Measurements from ENCODE around the gene APOA1.

The APOA1 gene

DNA sequence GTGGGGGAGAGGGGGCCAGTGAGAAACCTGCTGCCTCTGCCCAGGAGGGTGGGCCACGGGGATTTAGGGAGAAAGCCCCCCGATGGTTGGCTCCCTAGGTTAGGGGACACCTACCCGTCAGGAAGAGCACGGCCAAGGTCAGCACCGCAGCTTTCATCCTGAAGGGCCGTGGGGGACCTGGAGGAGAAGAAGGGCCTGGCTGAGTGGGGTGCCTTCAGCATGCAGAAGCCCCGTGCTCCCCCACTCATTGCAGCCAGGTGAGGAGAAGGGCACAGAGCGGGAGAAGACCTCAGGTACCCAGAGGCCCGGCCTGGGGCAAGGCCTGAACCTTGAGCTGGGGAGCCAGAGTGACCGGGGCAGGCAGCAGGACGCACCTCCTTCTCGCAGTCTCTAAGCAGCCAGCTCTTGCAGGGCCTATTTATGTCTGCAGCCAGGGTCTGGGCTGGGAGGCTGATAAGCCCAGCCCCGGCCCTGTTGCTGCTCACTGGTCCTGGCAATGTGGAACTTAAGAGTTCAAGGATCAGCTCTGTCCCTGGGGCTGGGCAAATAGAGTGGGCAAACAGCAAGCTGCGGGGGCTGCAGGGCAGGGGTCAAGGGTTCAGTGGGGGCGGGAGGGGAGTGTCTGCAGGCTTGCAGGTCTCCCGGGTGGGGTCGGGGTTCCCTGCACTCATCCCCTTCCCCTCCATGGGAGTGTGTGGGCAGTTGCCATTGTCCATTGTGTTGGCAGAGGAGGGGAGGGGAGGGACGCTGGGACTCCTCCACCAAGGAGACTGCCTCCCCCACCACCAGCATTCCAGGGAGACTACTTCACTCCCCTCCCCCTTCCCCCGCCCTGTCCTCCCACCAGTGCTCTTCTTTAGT lies at the start of gene APOA1:
Gene APOA1, minus strand, starts transcription at position 392 of the 861 bp plus-strand sequence. Its CDS starts 235 bp downstream, at position 157.
- no peak for DNase-seq

DNA sequence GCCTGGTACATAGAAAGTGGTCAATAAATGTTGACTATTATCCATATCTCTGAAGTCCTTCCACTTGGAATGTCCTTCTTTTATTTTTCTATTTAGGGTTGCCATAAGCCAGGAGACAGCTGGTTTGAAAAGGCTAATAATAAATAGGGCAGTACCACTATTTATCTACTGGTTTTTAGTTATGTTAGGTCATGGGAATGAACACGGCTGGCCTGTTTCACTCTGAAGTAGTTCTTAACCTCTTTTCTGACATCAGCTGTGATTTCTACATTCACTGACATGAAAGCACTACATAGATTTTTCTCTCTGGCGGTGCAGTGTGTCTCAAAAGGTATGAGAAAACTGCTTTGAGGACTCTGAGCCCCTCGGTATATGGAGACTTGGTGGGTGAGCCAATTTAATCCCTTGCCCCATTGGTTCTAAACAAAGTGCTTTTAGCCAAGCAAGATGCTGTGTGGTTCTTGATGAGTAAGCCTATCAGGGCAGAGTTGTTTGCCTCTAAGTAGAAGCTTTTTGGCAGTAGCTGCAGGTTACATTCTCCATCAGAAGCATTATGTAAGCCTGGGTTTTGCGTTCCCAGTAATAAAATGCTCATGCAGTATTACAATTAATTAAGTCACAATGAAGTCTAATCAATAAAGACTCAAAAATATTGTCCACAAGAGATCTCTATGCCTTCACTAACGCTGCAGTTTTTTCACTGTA lies 48.7 kb upstream of the APOA1 start:
- no peak for DNase-seq

DNA sequence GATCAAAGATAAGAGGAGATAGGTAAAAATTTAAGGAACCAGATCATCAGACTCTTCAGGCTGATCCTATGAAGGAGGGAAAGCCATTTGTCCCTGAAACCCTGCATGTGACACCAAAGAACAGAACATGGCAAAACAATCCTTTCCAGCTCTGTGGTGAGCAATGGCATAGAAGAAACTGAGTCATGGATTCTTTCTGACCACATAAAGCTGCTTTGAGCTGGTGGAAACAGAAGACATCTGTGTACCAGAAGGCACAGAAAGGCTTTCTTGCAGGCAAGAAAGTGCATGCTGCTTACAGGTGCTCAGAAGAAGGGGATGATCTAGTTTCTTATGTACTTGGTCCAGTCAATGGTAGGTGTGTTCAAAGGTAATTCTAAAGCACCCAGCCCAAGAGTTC lies 45.0 kb upstream of the APOA1 start:
- no peak for DNase-seq

DNA sequence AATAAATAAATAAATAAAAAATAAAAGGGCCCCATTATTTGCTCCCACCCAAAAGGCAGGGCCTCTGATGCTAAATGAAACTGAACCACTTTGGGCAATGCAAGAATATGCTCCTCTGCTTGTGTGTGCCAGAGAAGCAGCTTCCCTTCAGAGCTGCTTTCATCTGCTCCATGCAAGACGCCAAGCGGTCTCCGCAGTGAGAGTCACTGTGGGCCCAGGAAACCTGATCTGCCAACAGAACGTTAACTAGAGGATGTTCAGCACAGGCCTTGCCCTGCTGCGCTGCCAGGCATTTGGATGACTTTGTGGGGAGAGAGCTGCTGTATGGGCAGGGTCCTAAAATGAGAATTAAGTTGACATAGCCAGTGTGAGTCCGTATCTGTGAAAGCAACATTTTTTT lies 43.7 kb upstream of the APOA1 start:
- DNase-seq, result no peak

DNA sequence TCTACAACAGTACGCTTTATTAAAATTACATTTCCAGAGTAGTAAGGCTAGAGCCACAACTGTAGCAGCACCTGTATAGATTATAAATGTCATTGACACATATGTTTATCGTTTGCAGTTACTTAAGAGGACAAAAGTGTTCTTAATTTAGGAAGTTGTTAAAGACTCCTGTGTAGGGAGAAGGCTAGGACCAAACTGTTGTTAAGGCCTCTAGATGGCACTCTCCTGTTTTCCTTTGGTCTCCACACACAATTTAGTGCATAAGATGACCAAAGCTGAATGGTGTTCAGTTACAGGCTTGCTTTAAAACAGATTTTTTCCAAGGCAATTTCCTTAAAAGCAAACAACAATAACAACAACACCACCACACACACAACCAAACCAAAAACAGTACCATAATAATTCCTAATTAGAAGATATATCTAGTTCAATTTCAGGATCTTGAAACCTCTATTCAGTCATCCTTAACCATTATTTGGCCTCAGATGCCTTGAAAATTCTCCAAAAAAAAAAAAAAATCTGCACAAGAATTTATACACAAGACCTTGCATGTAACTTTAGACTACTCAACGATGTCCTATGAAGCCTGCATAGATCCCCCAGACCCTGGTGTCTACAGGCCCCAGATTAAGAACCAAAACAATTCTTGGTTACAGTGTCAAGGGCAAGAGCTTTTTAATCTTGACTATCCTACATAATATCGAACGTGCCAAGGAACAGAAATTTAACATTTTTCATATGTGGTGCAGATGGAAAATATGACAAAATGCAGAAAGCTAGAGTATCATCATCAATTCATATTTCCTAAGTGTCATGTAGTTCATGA lies 42.6 kb upstream of the APOA1 start:
- no peak for DNase-seq

DNA sequence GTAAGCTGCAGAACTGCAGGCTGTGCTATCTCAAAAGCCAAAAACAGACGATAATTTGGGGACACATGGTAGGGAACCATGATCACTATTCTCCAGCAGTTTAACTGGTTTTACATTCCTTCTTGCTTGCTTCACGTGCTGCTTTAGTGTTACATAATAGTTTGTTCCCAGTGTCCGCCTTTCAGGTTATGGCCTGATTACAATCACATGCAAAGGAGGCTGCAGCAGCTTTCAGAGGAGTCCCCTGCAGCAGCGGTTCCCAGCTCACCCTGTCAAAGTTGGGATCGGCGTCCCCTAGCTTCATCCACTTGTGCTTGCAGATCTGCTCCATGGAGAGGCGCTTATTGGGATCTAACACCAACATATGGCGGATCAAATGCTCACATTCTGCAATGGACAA lies 39.2 kb upstream of the APOA1 start:
- DNase-seq, result no peak

DNA sequence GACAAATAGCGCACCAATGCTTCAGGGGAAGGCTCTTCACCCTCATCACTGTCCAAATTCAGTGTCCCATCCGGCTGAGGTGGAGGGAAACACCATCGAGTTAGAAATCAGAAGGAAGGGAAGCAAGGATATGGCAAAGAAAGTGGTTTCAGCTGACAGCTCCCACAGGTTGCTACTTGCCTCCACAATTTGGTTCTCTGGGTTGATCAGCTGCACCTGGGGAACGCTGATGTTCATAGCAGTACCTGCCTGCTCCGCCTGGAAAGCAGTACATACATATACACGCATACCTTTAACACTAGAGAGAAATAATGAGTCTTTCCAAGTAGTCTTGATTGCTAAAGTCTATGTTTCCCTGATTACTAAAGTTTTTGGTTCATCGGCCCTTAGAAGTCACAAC lies 37.8 kb upstream of the APOA1 start:
- no peak for DNase-seq

DNA sequence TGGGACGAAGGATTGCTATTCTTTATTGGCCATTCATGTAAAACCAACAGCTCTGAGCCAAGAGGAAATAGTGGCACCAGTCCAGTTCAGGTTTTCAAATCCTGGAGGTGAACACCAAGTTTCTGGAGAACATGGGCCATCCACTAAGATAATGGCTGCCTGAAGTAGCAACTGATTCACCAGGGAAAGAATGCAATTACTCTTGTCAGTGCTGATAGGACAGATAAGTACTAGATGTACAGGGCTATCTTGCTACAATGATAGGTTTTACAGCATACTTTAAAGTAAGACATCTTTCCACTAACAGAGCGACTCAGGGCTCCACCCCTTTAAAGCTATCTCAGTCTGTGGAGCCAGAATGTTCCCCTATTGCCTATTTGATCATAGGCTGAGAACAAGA lies 36.8 kb upstream of the APOA1 start:
- DNase-seq, result no peak

DNA sequence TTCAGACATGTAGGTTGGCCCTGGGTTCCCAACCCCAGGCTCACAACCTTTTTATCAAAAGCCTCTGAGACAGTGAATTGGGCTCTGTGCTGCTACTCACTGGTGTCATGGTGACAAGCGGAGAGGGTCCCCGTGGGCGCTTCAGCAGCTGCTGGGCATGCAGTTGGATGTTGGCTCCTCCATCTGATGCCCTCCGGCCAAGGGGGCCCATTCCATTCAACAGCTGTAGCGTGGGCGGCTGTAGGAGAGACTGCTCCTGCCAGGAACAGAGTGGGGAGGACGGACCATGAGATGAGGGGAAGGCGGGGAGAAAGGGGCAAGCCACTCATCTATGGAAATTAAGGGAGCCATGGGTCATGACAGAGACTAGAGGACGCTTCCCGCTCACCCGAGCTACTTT lies 36.0 kb upstream of the APOA1 start:
- DNase-seq, result no peak

DNA sequence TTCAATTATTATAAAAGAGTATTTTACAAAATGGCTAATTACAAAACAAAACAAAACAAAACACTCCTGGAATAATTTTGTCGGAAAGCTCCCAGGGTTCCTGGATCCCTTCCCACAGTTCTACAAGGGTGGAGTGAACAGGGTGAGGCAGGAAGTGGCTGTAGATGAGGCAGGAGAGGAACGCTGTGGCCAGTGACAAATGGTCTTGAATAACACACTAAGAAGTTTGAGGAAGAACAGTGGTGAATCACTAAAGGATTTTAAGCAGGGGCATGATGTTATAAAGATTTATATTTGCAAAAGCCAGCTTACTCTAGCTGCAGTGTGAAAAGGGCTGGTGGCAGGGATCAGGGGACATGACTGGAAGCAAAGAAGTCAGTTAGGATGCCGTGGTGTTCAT lies 33.8 kb upstream of the APOA1 start:
- no peak for DNase-seq

DNA sequence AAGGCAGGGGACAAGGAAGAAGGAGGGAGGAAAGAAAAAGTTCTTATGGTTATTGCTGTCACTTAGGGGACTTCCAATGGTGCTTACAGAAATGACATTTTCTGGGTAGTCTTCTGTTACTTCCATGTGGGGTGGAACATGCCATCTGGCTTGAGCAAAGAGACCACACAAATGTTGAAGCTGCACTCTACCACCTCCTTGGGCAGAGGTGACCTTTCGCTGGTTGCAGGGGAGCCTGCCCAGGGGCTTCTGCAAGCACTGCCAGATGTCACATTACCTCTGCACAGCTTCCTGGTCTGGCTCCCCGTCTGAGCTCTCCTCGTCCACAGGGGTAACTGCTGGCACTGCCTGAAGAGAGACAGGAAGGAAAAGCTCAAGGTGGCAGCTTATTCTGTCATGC lies 32.6 kb upstream of the APOA1 start:
- DNase-seq, result no peak

DNA sequence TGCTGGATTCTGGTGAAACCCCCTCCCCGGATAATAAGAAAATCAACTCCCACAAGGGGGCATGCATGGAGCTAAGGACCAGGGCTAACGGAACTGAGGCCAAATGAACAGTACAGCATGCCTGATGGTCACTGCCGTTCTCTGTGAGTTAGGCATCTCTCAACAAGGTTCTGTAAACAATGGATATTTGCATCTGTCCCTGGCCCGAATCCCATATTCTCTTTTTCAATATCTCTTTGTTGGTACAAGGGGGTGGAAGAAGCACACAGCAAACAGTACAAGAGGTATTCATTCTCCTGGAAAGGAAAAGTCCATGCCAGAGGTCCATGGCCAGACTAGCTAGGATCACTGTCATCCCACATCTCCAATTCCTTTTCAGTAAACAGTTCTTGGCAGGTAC lies 32.2 kb upstream of the APOA1 start:
- no peak for DNase-seq

DNA sequence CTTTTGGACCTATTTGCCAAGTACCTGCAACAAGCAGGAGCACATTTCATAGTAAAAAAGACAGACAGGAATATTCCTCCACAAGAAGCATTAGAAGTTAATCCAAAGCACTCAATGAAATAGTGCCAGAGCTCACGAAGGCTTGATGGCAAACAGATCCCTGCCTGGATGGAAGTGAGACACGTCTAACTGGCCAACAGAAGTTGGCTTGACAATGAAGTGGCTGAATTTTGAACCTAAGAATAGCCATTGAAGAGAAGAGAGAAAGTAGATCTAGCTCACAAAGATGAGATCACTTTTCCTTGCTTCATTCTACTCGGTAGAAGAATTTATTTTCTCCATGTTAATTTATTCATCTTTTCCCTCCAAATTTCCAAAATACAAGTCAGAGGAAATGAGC lies 30.6 kb upstream of the APOA1 start:
- no peak for DNase-seq

DNA sequence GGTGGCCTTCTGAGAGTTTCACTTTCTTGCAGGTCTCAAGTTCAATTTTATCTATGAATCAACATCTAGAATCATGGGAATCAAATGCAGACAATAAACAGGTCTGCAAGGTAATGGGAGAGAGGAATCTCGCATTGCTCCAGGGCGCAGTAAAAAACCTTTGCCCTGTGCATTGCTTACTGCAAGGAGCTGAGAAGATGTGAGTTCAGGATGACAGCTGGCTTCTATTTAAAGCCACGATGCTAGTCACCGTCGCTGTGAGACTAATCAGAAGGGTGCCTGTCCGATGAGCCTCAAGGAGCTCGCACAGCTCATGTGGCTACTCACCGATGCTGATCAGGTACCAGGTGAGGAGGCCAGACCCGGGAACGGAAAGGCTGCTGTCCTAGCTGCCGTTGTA lies 30.2 kb upstream of the APOA1 start:
- no peak for DNase-seq

DNA sequence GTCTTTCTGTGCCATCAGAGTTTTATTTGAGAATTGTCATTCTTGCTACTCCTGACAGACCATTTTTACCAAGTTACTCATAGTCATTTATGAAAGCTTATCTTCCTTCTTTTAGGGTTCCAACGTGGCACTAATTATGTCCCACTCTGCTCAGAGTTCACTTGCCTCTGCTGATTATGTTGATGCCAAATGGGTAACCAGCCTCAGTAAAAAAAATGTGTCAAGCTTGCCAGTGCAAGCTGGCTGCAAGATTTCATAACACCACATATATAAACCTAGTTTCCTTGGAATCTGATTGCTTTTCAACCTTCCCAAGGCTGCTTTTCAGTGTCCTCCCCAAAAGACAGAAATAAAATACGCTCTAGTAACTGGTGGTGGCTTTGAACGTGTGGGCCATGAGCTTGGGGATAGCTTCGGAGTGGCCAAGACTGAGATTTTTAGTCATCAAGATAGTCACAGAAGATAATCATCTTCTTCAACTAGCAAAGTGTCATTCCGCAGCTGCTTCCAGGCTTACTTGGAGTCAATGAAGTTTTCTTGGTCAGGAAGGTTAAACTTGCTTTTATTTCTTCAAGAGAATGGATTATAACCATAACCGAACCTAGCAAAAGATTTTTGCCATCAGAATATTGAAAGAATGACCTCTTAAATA lies 29.5 kb upstream of the APOA1 start:
- no peak for DNase-seq

DNA sequence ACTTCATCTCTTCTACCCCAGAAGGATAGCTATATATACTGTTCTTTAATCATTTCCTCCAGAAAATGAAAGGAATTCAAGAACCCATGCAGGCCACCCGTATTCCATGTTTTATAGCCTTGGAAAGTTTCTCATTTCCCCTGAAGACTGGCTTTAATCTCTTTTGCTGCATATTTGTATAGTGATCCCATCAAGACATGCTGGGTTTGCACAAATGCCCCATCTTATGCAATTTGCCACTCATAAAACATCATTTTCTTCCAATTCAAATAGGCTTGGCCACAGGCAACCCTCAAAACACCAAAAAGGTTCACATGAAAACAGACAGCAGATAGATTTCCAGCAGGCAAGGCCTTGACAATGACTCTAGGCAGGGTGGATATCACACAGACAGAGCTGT lies 28.3 kb upstream of the APOA1 start:
- no peak for DNase-seq

DNA sequence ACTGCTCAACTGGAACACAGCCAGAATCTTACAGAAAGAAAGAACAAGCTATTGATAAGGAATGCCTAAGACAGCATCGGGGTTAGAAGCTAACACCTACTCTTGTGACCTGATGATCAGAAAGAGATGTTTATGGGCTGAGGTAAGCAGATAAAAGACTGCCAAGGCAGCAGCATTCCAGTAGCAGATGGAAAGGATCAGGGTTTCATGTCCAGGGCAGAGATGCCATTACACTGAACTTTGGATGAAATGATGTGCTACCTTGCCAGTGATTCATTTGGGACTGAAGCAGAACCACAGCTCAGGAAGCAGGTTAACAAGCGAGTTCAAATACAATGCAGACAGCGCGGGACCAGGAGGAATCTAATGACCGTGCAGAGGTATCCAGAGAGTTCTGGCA lies 27.1 kb upstream of the APOA1 start:
- DNase-seq, result no peak

DNA sequence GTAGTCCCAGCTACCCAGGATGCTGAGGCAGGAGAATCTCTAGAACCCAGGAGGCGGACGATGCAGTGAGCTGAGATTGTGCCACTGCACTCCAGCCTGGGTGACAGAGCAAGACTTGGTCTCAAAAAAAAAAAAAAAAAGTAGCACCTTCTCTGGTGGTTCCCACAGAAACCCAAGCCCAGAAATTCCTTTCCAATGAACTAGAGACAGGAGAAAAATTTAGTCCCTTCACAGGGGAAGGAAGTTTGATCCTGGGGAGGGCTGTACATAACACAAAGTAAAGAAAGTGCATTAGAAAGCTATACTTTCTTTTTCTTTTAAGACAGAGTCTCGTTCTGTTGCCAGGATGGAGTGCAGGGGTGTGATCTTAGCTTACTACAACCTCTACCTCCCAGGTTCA lies 25.5 kb upstream of the APOA1 start:
- no peak for DNase-seq

DNA sequence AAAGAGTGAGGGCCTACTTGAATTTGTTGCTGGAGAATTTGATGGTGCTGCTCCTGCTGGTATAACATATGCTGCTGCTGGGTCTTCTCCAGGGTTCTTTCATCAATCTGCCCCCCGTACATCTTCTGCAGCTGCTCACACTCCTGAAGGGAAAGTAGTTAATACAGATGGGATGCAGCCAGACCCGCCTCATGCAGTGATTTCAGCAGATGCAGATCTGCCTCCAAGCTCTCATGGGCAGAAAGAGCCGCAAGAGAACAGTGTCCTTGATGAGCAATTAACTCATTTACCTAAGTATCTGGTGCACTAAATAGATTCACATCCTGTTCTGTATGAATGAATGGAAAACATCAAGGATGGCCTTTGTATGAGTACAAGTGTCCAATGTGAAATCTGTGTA lies 24.8 kb upstream of the APOA1 start:
- no peak for DNase-seq

DNA sequence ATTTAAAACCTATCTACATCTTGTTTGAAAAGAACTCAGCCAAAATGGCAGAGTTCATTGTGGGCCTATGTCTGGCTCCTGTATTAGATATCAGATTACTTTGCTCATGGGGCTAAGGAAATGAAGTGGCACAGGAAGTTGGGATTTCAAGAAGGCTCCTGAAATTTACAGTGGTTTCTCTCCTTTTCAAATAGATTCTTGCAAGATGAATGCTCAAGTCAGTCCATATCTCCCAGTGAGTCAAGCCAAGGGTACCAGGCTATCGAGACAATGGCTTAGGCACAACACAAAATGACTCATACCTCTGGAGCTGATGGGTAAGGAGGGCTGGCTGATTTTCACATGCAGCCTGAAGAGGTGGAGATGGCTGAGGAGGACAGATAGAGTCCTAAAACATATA lies 24.1 kb upstream of the APOA1 start:
- DNase-seq, result no peak

DNA sequence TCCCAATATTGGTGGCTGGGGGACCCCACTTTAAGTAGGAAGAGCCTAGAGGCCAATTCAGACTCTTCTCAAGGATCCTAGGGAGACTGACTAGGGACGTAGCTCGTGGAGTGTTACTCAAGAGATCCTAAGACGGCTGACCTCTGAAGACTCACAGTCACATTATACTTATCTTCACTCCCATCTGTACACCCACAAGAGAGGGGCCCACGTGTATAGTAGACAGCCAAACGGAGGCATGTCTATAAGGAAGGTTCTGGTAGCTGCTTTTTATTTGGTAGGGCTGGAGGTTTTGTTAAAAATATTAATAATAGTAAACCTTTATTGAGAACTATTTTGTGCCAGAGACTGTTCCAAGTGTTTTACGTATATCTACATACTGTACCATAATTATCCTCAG lies 22.9 kb upstream of the APOA1 start:
- DNase-seq, result no peak

DNA sequence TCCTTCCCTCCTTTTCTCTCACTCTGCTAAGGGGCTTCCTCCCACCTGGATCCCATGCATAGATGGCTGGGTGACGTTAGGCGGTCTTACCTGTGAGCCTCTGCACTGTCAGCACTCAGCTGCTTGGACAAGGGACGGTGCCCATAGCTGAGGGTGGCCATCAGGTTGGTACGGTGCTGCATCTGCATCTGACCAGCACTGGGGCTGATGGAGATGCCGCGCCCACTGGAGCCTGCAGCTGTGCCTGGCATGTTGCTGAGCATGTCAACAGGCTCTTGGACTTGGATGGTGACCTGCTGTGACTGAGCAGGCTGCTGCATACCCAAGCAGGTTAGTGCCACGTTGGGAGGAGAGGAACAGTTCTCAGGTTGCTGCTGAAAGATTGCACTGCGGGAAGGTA lies 21.8 kb upstream of the APOA1 start:
- DNase-seq, result no peak

DNA sequence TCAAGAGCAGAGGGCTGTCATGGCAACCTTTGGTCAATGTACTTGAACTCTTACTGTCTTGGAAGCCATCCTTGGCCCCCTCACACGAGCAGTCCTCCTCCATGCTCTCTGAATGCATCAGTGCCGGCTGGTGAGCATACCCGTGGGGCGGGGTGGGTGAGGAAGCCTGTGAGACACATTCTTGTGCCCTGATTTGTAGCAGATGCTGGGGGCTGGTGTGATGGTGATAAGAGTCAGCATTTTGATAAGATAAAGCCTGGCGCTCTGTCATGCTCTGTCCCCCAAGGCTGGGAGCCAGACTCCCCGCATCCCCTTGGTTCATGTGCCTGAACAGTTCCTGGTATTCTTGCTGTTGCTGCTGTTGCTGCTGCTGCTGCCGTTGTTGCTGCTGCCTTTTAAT lies 20.5 kb upstream of the APOA1 start:
- no peak for DNase-seq
